ENCODE results near the gene DNM2. TPM values are rescaled to one million over a fixed set of nuclear protein-coding genes. Genes with fewer than 3 reads are reported as not detected.

Gene DNM2
- total and polyA plus RNA-seq, 9 of the 15 experiments (the other 6 are each of a cell fraction or from before 2014, with no cell fraction given), result 2.2 to 161 (median 72.6) TPM

DNA sequence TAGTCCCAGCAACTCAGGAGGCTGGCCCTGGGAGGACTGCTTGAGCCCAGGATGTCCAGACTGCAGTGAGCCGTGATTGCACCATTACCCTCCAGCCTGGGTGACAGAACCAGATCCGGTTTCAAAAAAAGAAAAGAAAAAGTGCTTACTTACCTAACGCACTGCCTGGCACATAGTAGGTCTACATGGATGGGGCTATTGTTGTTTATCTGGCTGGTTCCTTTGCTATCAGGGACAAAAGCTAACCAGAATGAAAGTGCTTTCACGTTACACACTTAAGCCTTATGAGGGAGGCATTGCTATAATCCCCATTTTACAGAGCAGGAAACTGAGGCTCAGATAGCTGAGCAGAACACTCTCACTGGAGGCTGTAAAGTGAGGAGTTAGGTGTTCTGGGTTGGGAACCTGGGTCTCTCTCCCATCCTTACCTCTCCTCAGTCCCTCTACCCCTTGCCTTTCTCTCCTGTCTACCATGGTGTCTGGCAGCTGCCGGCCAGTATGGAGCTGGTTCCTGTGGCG is 2.8 kb downstream of the DNM2 start:
- ChIA-PET CTCF (ENCODE audit: low intra/inter-chr PET ratio) (no interaction called here), POLR2A (no interaction called here)
- Histone ChIP-seq H4K20me1 (replicated peaks; ENCODE audit: control insufficient read depth, insufficient read depth, low read length) (peaks cover 54% of the 10 kb centered on the region), H3K27me3 (ENCODE audit: control insufficient read depth in 2 of 2, insufficient read depth in 2 of 2, low read length in 2 of 2) (no peaks in the 10 kb centered on the region), H3K4me2 (ENCODE audit: insufficient read depth, low read length) (peak overlapping the region; percentile 7; the same call in 1 of the 2 replicates), H3K79me2 (ENCODE audit: control insufficient read depth, insufficient read depth, low read length) (peaks cover 78% of the 10 kb centered on the region), H3K4me1 (replicated peaks in 1 of 2; ENCODE audit: control insufficient read depth in 2 of 2, insufficient read depth in 2 of 2, low read length in 2 of 2) (peaks cover 18 to 39% of the 10 kb centered on the region in 2 experiments; a peak in 4 of 5 replicates), H2AFZ (ENCODE audit: low read depth, low read length) (no peak overlapping the region), H3K4me3 (no peak overlapping the region), H3K9me3 (replicated peaks; ENCODE audit: control insufficient read depth, insufficient read depth, low read depth, low read length) (no peaks in the 10 kb centered on the region), H3K9ac (ENCODE audit: insufficient read depth in 1 of 2, low read depth in 2 of 2, low read length in 2 of 2) (peak overlapping the region in 1 of 2 experiments; percentile 78; a peak in 1 of 4 replicates), H3K27ac (ENCODE audit: extremely low read depth, low read depth, low read length) (no peak overlapping the region; the same call in 2 of the 3 replicates), H3K36me3 (ENCODE audit: control insufficient read depth, insufficient read depth, low read length) (peaks cover 35% of the 10 kb centered on the region), H3K9me1 (ENCODE audit: control insufficient read depth, insufficient read depth, low read length) (peaks cover 8% of the 10 kb centered on the region)
- in situ Hi-C loops (cut with MboI), result no loop called here
- WGBS (ENCODE audit: insufficient coverage, low coverage, missing lambda C conversion rate), result 85% methylated on average over 6 of the region's 6 CpGs
- TF ChIP-seq ZNF121 (CRISPR knock-in tag; conservative IDR thresholded peaks at IDR 0.05) (no peak), RCOR1 (IDR thresholded peaks at IDR 0.05; ENCODE audit: borderline replicate concordance in 1 of 2, low read depth in 2 of 2, low read length in 2 of 2) (0 out of 4 replicates have a peak, but pooled peaks of 1 of the 2 experiments have one; percentile 7), ZKSCAN1 (IDR thresholded peaks at IDR 0.05; ENCODE audit: low read depth, low read length) (peak; percentile 99), BCOR (IDR thresholded peaks at IDR 0.05) (peak; percentile 67), RBM25 (IDR thresholded peaks at IDR 0.05; ENCODE audit: low read depth, low read length, severe bottlenecking) (peak; percentile 92), CBX3 (IDR thresholded peaks at IDR 0.05; ENCODE audit: borderline replicate concordance in 1 of 2, low read length in 2 of 2) (0 out of 3 replicates have a peak, but pooled peaks of 1 of the 2 experiments have one; percentile 30), HDAC1 (IDR thresholded peaks at IDR 0.05) (0 out of 4 replicates have a peak, but pooled peaks of 1 of the 2 experiments have one; percentile 31), ZEB2 (IDR thresholded peaks at IDR 0.05) (no peak), CHD4 (IDR thresholded peaks at IDR 0.05; ENCODE audit: insufficient read depth, insufficient replicate concordance, low read depth, low read length, poor library complexity, severe bottlenecking) (peak; percentile 72), FOS (IDR thresholded peaks at IDR 0.05; ENCODE audit: extremely low read depth, insufficient read length) (no peak), KDM1A (IDR thresholded peaks at IDR 0.05) (peak in 1 of 2 experiments; percentile 71; a peak in 3 of 4 replicates), ATF1 (CRISPR knock-in tag; IDR thresholded peaks at IDR 0.05) (no peak), ATF1 (tag; IDR thresholded peaks at IDR 0.05) (no peak)
- ATAC-seq (no peak), FAIRE-seq (no peak), DNase-seq (ENCODE audit: extremely low read depth in 1 of 4, low spot score in 3 of 4) (no peak)
- BruUV-seq (replicated peaks), result no TSS peak
- intact Hi-C loops (cut with micrococcal nuclease), result no loop called here
